GM12878 (cell line): ENCODE data around the gene ATXN1. TPM values are rescaled to one million over a fixed set of nuclear protein-coding genes. Genes with fewer than 3 reads are reported as not detected.

ENCODE experiments used
- ATAC-seq: fragments of 200-7000 bp; cut with Tn5 transposase; 3 replicates; pipeline ENCODE4 v1.9.1; 2020; ENCODE audit warnings: mild to moderate bottlenecking, moderate library complexity
- BruUV-seq: library from RNA; stranded (reverse); fragments of 400-500 nt; replicated peaks from 2 replicates; lab custom pipeline; 2021; lab: Mats Ljungman, UMichigan
- CTCF ChIA-PET: fragments of 300-600 bp; sonication (Branson Sonifier 250); formaldehyde crosslinking; extraction: SDS; loops from one replicate; lab custom pipeline; 2021; ENCODE audit warnings: inconsistent platforms; lab: Yijun Ruan, JAX
- POLR2A ChIA-PET: fragments of 350-600 bp; formaldehyde crosslinking; extraction: SDS; loops from one replicate; lab custom pipeline; 2021; ENCODE audit warnings: inconsistent platforms; lab: Charles Lee
- RAD21 ChIA-PET: fragments of 300-600 bp; sonication (Branson Sonifier 250); formaldehyde crosslinking; loops from one replicate; lab custom pipeline; 2023; ENCODE audit warnings: antibody characterized with exemption; ENCODE audit not compliant: unreplicated experiment; lab: Charles Lee
- SMC1A ChIA-PET: fragments of 300-600 bp; sonication (Branson Sonifier 250); formaldehyde crosslinking; loops from one replicate; lab custom pipeline; 2023; ENCODE audit not compliant: unreplicated experiment, uncharacterized antibody; lab: Charles Lee
- DNase-seq: peaks from one replicate; pipeline ENCODE4 v3.0.0-alpha.2; 2011; ENCODE audit warnings: low read depth, low spot score
- FAIRE-seq: peaks from 3 replicates; lab custom pipeline; 2011; peaks lifted over from hg19 to GRCh38; lab: Jason Lieb, UNC
- H2AFZ ChIP-seq: 2 replicates; pipeline ENCODE4 v1.6.0; 2011; ENCODE audit warnings: low read depth, low read length, control low read depth; ENCODE audit not compliant: control insufficient read depth
- H3K27ac ChIP-seq: 2 replicates; pipeline ENCODE4 v1.5.1; 2011; ENCODE audit warnings: control low read depth; ENCODE audit not compliant: control insufficient read depth, insufficient read depth
- H3K27me3 ChIP-seq, 2 experiments: replicated peaks in 1 of 2; 2 replicates each; pipeline versions ENCODE4 v1.6.0 to v1.6.1; 2011; ENCODE audit warnings: low read length in 1 of 2; ENCODE audit not compliant: control insufficient read depth in 2 of 2, insufficient read depth in 2 of 2
- H3K36me3 ChIP-seq, 2 experiments: 2 replicates each; pipeline ENCODE4 v1.5.1; 2011; ENCODE audit warnings: low read length in 1 of 2; ENCODE audit not compliant: control insufficient read depth in 2 of 2, insufficient read depth in 2 of 2
- H3K4me1 ChIP-seq: 2 replicates; pipeline ENCODE4 v1.6.1; 2011; ENCODE audit warnings: mild to moderate bottlenecking, low read length, moderate library complexity, mixed read lengths; ENCODE audit not compliant: control insufficient read depth, insufficient read depth
- H3K4me2 ChIP-seq: 2 replicates; pipeline ENCODE4 v1.6.0; 2011; ENCODE audit warnings: control low read depth; ENCODE audit not compliant: control insufficient read depth, insufficient read depth
- H3K4me3 ChIP-seq: fragments of 200-600 bp; sonication (generic); 2 replicates; pipeline ENCODE4 v1.5.1; 2016
- H3K79me2 ChIP-seq: 2 replicates; pipeline ENCODE4 v1.6.0; 2011; ENCODE audit warnings: low read length; ENCODE audit not compliant: control insufficient read depth, insufficient read depth
- H3K9ac ChIP-seq: 2 replicates; pipeline ENCODE4 v1.8.0; 2011; ENCODE audit warnings: low read length, control low read depth, mixed read lengths; ENCODE audit not compliant: control insufficient read depth, insufficient read depth
- H3K9me3 ChIP-seq: replicated peaks from 3 replicates; pipeline ENCODE4 v1.5.1; 2011; ENCODE audit warnings: mild to moderate bottlenecking, low read length; ENCODE audit not compliant: control insufficient read depth, insufficient read depth
- H4K20me1 ChIP-seq: 2 replicates; pipeline ENCODE4 v1.6.0; 2011; ENCODE audit not compliant: control insufficient read depth, insufficient read depth
- BHLHE40 ChIP-seq, 2 experiments: fragments of 450-650 bp in 1 of 2; IDR thresholded peaks; 2 replicates each; pipeline ENCODE4 v1.6.1; 2011 to 2017; ENCODE audit warnings: low read depth in 2 of 2, borderline replicate concordance in 1 of 2, improper control_type of control experiment in 1 of 2, low read length in 1 of 2, mild to moderate bottlenecking in 1 of 2
- BRCA1 ChIP-seq: IDR thresholded peaks from 2 replicates; pipeline ENCODE4 v1.6.1; 2011; ENCODE audit warnings: low read depth, low read length, improper control_type of control experiment
- CHD4 ChIP-seq: fragments of 200-600 bp; sonication (generic); IDR thresholded peaks from 2 replicates; pipeline ENCODE4 v1.6.1; 2016; ENCODE audit warnings: mild to moderate bottlenecking
- FOXM1 ChIP-seq: IDR thresholded peaks from 2 replicates; pipeline ENCODE4 v1.6.1; 2012; ENCODE audit warnings: low read depth, mild to moderate bottlenecking, inconsistent platforms, low read length, moderate library complexity
- KDM1A ChIP-seq: fragments of 200-600 bp; sonication (generic); IDR thresholded peaks from 2 replicates; pipeline ENCODE4 v1.6.1; 2016; ENCODE audit warnings: borderline replicate concordance
- MTA3 ChIP-seq: IDR thresholded peaks from 2 replicates; pipeline ENCODE4 v1.6.1; 2012; ENCODE audit warnings: low read length, inconsistent platforms, borderline replicate concordance
- MYB ChIP-seq: fragments of 150-350 bp; IDR thresholded peaks from 2 replicates; pipeline ENCODE4 v1.6.1; 2014; ENCODE audit warnings: mild to moderate bottlenecking, low read depth, low read length, borderline replicate concordance
- NFYB ChIP-seq: IDR thresholded peaks from 2 replicates; pipeline ENCODE4 v1.6.1; 2011; ENCODE audit warnings: low read depth, mild to moderate bottlenecking, low read length, improper control_type of control experiment, moderate library complexity; ENCODE audit not compliant: insufficient read depth
- PAX8 ChIP-seq: fragments of 450-650 bp; IDR thresholded peaks from 2 replicates; pipeline ENCODE4 v1.6.1; 2017; ENCODE audit warnings: mild to moderate bottlenecking, moderate library complexity
- RBBP5 ChIP-seq: fragments of 200-600 bp; sonication (generic); conservative IDR thresholded peaks from 2 replicates; pipeline ENCODE4 v1.6.1; 2016
- RELA ChIP-seq: fragments of 450-650 bp; IDR thresholded peaks from 2 replicates; pipeline ENCODE4 v1.8.0; 2014; ENCODE audit warnings: borderline replicate concordance; ENCODE audit not compliant: partially characterized antibody
- RUNX3 ChIP-seq: IDR thresholded peaks from 2 replicates; pipeline ENCODE4 v1.6.1; 2012; ENCODE audit warnings: low read length, inconsistent platforms
- SMAD1 ChIP-seq: fragments of 450-650 bp; IDR thresholded peaks from 2 replicates; pipeline ENCODE4 v1.6.1; 2018; ENCODE audit warnings: mild to moderate bottlenecking, low read depth; ENCODE audit not compliant: partially characterized antibody
- SREBF1 ChIP-seq: IDR thresholded peaks from 2 replicates; pipeline ENCODE4 v1.6.1; 2012; ENCODE audit warnings: mild to moderate bottlenecking, low read length
- STAT1 ChIP-seq: fragments of 450-650 bp; conservative IDR thresholded peaks from 2 replicates; pipeline ENCODE4 v1.6.1; 2014; ENCODE audit warnings: antibody characterized with exemption, mild to moderate bottlenecking
- TARDBP ChIP-seq: IDR thresholded peaks from 2 replicates; pipeline ENCODE4 v1.6.1; 2016; ENCODE audit warnings: borderline replicate concordance
- YY1 ChIP-seq: IDR thresholded peaks from 2 replicates; pipeline ENCODE4 v1.6.1; 2011; ENCODE audit warnings: low read depth, mild to moderate bottlenecking, low read length
- WGBS: methylation state at CpG from one replicate; pipeline ENCODE4 v1.1.6; 2016; ENCODE audit warnings: low lambda C conversion rate; ENCODE audit not compliant: insufficient replicate concordance, insufficient coverage; ENCODE audit errors: missing lambda C conversion rate; 5-methylcytosine and 5-hydroxymethylcytosine counted together
- in situ Hi-C: fragments of 300-500 bp; cut with MboI; formaldehyde crosslinking; loops from 9 replicates; pipeline ENCODE4 v1.14.3; 2018; ENCODE audit warnings: mixed read lengths
- intact Hi-C: fragments of 100-400 bp; cut with micrococcal nuclease; formaldehyde crosslinking; loops from one replicate; pipeline ENCODE4 v1.14.2; 2022; ENCODE audit not compliant: unreplicated experiment
- polyA plus RNA-seq, 11 experiments: library from polyadenylated mRNA; depleted of rRNA in 4 of 11; unstranded in 6 of 11; stranded (reverse) in 5 of 11; fragments of >200 nt; fragmentation: Nextera tagmentation in 4 of 11; fragmentation: Illumina TruSeq in 1 of 11; extraction: Ambion mirVana in 4 of 11; extraction: Trizol in 1 of 11; gene quantifications; 1 replicate in 1 of 11; 2 replicates in 10 of 11; pipeline versions ENCODE4 v1.2.1 to v1.2.3, GENCODE V29; 2011 to 2016; ENCODE audit warnings: inconsistent platforms in 2 of 11, missing spikeins in 2 of 11, low read depth in 1 of 11
- total RNA-seq, 4 experiments: library from RNA; depleted of rRNA in 3 of 4; stranded (reverse); fragments of >200 nt in 3 of 4; fragmentation: Illumina TruSeq in 1 of 4; extraction: Trizol in 1 of 4; gene quantifications; 2 replicates each; pipeline versions ENCODE4 v1.2.1 to v1.2.3, GENCODE V29; 2013 to 2021

ATXN1 gene
- total and polyA plus RNA-seq, 10 of the 15 experiments (the other 5 are each of a cell fraction or from before 2014, with no cell fraction given), result 12.2 to 51.2 (median 20.5) TPM

- Histone ChIP-seq H3K27ac (no peak overlapping the region), H3K4me3 (no peak overlapping the region), H3K27me3 (no peaks in the 10 kb centered on the region), H3K36me3 (peaks cover 2 to 3% of the 10 kb centered on the region in 2 experiments; a peak in 1 of 4 replicates), H3K4me2 (no peak overlapping the region), H3K9ac (no peak overlapping the region), H4K20me1 (no peaks in the 10 kb centered on the region; the same call in 1 of the 2 replicates), H3K9me3 (no peaks in the 10 kb centered on the region), H2AFZ (no peak overlapping the region), H3K4me1 (peaks cover 30% of the 10 kb centered on the region), H3K79me2 (no peaks in the 10 kb centered on the region)
- SMC1A ChIA-PET, result interaction anchor here (0.6 to 1.0 kb wide), 4 partner anchors 15 to 46 kb away, joined by 3 read pairs; no protein-coding TSS in a partner anchor
- BruUV-seq, result no TSS peak
- in situ Hi-C loops (no loop called here), intact Hi-C loops (loop anchor here (5.0 kb wide), 1 partner anchor 109 kb away; the partner anchor contains the start of gene ATXN1)
- FAIRE-seq, result no peak
- no peak for DNase-seq
- 92% methylated on average over 7 of the region's 7 CpGs for WGBS
- ATAC-seq, result no peak
- POLR2A ChIA-PET, result interaction anchor here (1.9 kb wide), 1 partner anchor 12 kb away, joined by 5 read pairs; no protein-coding TSS in a partner anchor
- no peak for TF ChIP-seq RELA
- no peak for TF ChIP-seq RUNX3
- TF ChIP-seq NFYB, result no peak
- TF ChIP-seq SREBF1, result no peak
- no peak for TF ChIP-seq MYB
- no peak for TF ChIP-seq PAX8
- no peak for TF ChIP-seq FOXM1
- no peak for TF ChIP-seq YY1
- no peak for TF ChIP-seq STAT1
- TF ChIP-seq TARDBP, result no peak
- no peak for TF ChIP-seq BRCA1
- TF ChIP-seq BHLHE40 (IDR thresholded peaks at IDR 0.05; ENCODE audit: borderline replicate concordance in 1 of 2, low read depth in 2 of 2, low read length in 1 of 2), result no peak
- TF ChIP-seq SMAD1, result no peak
- no peak for TF ChIP-seq RBBP5
- no peak for TF ChIP-seq CHD4
- TF ChIP-seq KDM1A, result no peak
- TF ChIP-seq MTA3, result no peak
- CTCF ChIA-PET, result interaction anchor here (1.1 kb wide), 1 partner anchor 140 kb away, joined by 4 read pairs; no protein-coding TSS in a partner anchor
- RAD21 ChIA-PET, result interaction anchor here (1.1 to 2.0 kb wide), 3 partner anchors 21 to 79 kb away, joined by 4 to 5 read pairs (median 4); no protein-coding TSS in a partner anchor
These were observed 108.0 kb downstream of the ATXN1 start for GRCh38 chr6:16653226-16653625.
